Right renal cortex interstitium (tissue), 3 donors: Measurements from ENCODE around the gene RENBP. TPM values are rescaled to one million over a fixed set of nuclear protein-coding genes. Genes with fewer than 3 reads are reported as not detected.

ENCODE experiments used
- DNase-seq, 3 donors: peaks; one replicate each; pipeline ENCODE4 v3.0.0-alpha.2; 2013; ENCODE audit warnings: low read depth in 3 of 3, low spot score in 2 of 3
- polyA plus RNA-seq, 3 donors: library from polyadenylated mRNA; unstranded; fragments of 120-200 nt; gene quantifications; one replicate each; pipeline ENCODE4 v1.2.1, GENCODE V29; 2013; ENCODE audit not compliant: insufficient read length in 3 of 3

The RENBP gene
- polyA plus RNA-seq, 3 donors = 13.9 to 17.9 (median 17.2) TPM

- no peak for DNase-seq
Measured at GRCh38 chrX:153922932-153923857, 21.2 kb downstream of the RENBP start.

DNA sequence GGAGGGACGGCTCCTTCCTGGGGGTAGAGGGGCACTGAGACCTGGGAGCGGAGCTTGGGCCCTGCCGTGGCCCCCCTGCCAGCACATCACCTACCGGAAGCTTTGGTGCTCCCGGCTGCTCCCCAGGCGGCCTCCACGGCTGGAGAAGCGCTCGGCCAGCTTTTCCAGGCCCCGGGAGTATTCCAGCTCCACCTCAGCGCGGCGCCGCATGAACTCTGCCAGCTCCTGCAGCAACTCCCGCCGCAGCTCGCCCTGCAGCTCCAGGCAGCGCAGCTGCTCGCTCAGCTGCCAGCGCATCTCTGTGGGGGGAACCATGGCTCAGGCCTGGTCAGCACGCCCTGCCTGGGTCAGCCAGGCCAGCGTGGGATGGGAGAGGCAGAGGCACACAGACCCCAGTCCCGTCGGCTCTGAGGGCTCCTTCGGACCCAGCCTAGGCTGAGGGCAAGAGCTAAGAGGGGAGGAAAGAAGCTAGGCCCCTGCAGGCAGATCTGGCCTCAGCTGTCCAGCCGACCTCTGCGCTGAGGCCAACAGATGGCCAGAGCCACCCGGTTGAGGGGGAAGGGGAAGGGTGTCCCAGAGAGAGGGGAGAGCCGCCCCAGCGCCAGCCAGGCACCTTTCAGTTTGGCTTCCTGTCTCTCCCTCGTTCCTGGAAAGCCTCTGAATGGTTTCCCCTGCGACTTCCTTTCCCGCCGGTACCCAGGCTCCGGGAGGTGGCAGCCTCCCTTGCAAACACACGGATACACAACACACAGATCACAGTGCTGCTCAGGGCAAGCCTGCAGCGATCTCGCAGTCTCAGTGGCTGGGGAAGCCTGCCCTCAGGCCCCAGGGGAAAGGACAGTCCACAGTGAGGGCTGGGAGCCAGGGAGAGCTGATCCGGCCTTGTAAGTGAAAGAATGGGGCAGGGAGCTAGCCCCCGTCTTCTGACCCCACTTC lies 22.7 kb downstream of the RENBP start:
- DNase-seq = no peak

DNA sequence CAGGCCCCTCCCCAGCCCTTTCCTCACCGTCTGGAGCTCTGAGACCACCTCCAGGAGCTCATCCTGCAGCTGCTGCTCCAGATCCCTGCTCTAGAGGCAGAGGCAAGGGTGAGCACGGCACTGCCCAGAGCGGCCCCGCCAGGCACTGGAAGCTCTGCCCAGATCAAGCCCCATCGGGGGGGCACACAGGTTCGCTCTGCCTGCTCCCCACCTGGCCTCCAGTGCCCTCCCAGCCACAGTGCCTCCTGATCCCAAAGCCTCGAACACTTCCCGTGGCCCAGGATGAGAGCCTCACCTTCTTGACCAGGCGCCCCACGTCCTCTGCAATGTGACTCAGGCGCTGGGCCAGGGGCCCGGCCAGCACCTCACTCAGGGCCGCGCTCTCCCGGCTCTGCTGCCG lies 23.4 kb downstream of the RENBP start:
- DNase-seq = no peak

DNA sequence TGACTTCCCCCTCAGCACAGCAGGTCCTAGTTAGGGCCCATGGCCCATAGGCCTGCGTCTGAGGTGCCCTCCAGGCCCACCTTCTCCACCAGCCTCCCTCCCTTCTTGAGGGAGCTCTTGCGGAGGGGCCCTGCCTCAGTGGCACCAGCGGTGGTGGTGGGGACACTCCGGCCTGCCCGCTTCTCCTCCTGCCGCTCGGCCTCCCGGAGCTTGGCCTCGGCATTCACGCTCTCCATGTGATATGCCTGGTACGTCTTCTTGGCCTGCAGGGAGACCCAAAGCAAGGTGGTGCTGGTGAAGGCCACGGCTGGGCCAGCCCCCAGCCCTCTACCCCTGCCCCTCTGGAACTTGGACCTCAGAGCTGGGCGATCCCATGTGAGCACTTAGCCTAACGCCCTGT lies 23.9 kb downstream of the RENBP start:
- no peak for DNase-seq

DNA sequence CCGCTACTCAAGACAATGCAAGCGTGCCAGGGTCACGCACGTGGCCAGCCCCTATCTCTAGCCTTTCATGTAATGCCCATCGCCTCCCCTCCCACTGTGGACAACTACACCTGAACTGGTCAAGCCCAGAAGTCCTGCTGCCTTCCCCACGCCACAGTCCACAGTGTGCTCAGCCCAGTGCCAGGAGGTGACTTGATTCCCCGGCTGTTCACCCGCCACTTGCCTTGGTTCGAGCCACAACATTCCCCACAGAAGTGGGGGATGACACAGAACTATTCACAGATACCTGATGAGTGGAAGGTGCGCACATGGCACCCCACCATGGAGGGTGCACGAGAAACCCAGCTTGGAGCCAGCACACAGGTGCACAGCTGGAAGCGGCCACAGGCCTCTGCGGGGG lies 25.2 kb downstream of the RENBP start:
- DNase-seq = no peak

DNA sequence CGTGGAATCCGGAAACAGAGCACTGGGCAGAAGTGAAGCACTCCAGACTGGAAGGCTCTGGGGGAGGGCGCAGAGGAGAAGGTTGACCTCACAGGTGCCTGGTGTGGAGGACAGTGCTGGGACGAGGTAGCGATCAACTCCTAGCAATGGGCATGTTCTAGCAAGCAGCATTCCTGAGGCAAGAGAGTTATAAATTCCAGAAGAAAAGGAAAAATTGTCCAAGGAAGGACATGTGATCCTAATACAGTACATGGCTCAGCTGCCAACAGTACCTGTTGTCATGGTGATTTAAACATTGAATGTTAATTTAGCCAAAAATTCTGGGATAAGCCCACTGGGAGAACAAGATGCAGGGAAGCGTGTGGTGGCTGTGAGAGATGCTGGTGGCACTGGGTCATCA lies 26.6 kb downstream of the RENBP start:
- DNase-seq = no peak

DNA sequence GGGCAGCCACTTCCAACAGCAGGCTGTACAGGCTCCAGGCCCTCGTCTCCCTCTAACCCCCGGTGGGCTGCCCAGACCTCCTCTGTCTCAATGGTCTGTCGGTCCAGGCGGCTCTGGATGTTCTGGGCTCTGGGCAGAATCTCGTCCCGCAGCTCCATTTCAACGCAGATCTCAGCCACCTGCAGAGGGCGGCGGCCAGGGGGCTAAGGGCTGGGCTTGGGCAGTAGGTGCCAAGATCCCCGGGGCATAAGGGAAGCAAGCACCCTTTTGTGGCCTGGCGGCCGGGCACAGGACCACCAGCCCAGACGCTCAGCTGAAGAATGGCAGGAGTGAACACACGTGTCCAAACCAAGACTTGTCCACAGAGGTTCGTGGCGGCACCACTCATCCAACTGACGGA lies 30.7 kb downstream of the RENBP start:
- no peak for DNase-seq

GRCh38 chrX:153913211-153913610 lies 31.2 kb downstream of the RENBP start:
- DNase-seq = no peak

DNA sequence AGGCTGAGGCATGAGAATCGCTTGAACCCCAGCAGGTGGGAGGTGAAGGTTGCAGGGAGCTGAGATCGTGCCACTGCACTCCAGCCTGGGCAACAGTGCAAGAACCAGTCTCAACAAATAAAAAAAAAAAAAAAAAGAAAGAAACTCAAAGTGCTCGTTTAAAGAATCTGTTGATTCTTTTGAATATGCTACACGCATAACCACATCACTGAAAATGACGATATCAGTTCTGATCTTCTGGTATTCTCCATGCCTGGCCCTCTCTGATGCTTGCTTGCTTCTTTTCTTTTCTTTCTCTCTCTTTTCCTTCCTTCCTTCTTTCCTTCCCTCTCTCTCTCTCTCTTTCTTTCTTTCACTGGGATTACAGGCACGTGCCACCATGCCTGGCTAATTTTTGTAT lies 32.6 kb downstream of the RENBP start:
- DNase-seq = no peak

GRCh38 chrX:153910446-153910845 lies 34.0 kb downstream of the RENBP start:
- DNase-seq = no peak

DNA sequence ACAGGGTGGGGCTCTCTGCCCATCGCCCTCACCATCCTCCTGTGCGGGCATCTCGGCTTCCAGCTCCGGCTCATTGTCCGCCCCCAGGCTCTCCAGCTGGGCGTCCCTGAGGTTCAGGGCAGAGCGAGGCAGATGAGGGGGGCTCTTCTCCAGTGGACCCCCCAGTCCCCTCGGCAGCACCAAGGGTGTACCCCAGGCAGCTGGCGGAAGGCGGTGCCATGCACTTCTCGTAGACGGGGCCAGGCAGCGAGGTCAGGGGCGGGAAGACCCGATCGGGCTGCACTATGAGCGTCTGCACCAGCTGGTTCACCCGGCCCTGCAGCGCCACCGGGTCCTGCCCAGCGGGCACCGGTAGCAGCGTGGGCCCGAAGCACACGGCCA lies 34.5 kb downstream of the RENBP start:
- DNase-seq = no peak

- no peak for DNase-seq
Measured at GRCh38 chrX:153909024-153909979, 35.1 kb downstream of the RENBP start.

- DNase-seq = no peak
Measured at GRCh38 chrX:153908219-153908860, 36.1 kb downstream of the RENBP start.

DNA sequence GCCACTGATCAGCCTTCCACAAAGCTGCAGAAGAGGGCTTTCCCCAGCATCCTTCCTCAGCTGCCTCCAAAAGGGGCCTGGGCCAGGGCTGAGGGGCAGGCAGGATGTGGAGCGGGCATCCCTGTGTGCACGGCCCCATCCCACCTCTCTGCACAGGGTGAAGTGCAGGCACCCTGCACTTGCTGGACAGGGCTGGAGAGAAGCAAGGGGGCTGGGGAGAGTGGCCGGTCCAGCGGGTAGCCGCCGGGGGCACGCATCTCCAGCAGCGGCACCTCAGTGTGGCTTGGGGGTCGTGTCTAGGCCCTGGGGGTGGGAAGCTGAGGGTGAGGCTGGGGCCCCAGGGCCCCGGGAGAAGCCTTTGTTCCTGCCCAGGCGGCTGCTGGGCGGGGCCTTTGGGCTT lies 37.0 kb downstream of the RENBP start:
- DNase-seq = no peak

GRCh38 chrX:153906126-153906917 lies 38.1 kb downstream of the RENBP start:
- no peak for DNase-seq

DNA sequence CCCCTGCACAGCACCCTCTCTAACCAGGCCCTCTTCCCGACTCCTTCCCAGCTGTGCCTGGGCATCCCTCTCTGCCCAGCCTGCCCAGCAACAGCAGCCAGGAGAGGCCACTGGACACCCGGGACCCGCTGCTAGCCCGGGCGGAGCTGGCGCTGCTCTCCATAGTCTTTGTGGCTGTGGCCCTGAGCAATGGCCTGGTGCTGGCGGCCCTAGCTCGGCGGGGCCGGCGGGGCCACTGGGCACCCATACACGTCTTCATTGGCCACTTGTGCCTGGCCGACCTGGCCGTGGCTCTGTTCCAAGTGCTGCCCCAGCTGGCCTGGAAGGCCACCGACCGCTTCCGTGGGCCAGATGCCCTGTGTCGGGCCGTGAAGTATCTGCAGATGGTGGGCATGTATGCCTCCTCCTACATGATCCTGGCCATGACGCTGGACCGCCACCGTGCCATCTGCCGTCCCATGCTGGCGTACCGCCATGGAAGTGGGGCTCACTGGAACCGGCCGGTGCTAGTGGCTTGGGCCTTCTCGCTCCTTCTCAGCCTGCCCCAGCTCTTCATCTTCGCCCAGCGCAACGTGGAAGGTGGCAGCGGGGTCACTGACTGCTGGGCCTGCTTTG lies 38.9 kb downstream of the RENBP start:
- no peak for DNase-seq

DNA sequence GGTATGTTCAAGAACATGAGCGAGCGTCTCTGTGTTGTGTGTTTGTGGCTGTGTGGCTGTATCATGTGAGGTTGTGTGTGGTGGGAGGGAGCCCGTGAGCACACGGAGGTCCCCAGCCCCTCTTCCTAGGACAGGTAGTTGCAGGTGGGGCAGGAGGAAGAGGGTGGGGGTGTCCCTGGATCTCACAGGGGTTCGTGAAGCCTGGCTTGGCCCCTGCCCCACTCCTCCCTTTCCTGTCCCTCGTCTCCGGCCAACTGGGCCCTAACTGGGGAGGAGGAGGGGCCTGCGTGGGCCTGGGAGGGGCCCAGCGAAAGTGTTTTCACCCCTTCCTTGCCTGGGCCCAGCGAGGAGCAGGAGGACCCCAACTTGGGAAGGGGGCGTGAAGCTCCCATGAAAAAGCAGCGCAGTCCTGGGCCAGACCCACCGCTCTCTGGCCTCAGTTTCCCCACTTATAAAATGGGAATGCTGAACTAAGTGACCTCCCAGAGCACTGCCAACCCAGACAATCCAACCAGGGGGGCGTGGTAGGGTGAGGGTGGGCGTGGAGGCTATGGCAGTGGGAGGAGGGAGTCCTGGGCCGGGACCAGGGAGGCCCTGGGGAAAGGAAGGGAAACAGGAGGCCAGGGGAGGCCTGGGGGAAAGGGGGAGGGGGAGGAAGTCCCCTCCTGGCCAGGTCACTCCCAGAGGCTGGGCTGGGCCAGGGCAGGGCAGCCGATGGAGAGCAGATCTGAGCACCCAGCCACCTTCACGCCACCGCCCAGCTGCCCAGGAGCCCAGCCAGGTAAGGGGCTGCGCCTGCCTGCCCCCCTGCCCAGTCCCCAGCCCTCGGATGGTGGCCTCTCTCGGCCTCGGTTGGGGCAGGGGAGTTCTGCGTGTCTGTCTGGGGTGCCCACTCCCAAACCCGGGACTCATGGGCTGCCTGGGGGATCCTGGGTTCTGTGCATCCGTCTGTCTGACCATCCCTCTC lies 40.2 kb downstream of the RENBP start, which contains the start of gene AVPR2:
Gene AVPR2, plus strand, starts transcription at position 683 of the 967 bp plus-strand sequence. CDS start 473 bp downstream, outside the sequence.
- no peak for DNase-seq
